OCI-LY1 (cell line): Measurements from ENCODE around the gene PPP1R1B.

ENCODE experiments used
- H2AFZ ChIP-seq: fragments of 200-600 bp; sonication (generic), shearing (Covaris generic); 2 replicates; pipeline ENCODE4 v1.6.0; 2014; ENCODE audit warnings: antibody characterized with exemption, mild to moderate bottlenecking, low read length
- H3F3A ChIP-seq: fragments of 200-600 bp; sonication (generic), shearing (Covaris generic); 2 replicates; pipeline ENCODE4 v1.6.0; 2014; ENCODE audit warnings: mild to moderate bottlenecking, antibody characterized with exemption, low read length, moderate library complexity; ENCODE audit not compliant: insufficient read depth
- H3K27ac ChIP-seq: fragments of 200-600 bp; sonication (generic); 2 replicates; pipeline ENCODE4 v1.5.1; 2014; ENCODE audit warnings: low read length, mixed run types, mild to moderate bottlenecking, low read depth; ENCODE audit not compliant: poor library complexity, severe bottlenecking
- H3K27me3 ChIP-seq: fragments of 200-600 bp; sonication (generic); 2 replicates; pipeline ENCODE4 v1.6.0; 2014; ENCODE audit warnings: antibody characterized with exemption, mild to moderate bottlenecking, low read length, moderate library complexity; ENCODE audit not compliant: insufficient read depth
- H3K36me3 ChIP-seq: fragments of 200-600 bp; sonication (generic); 2 replicates; pipeline ENCODE4 v1.6.1; 2014; ENCODE audit warnings: mild to moderate bottlenecking, antibody characterized with exemption, low read length, moderate library complexity, mixed read lengths; ENCODE audit not compliant: insufficient read depth
- H3K4me1 ChIP-seq: fragments of 200-600 bp; sonication (generic); 2 replicates; pipeline ENCODE4 v1.5.1; 2014; ENCODE audit warnings: mild to moderate bottlenecking, low read length, moderate library complexity; ENCODE audit not compliant: insufficient read depth, severe bottlenecking
- H3K4me2 ChIP-seq: fragments of 200-600 bp; sonication (generic), shearing (Covaris generic); 2 replicates; pipeline ENCODE4 v1.6.1; 2014; ENCODE audit warnings: low read length
- H3K4me3 ChIP-seq: fragments of 200-600 bp; sonication (generic); 2 replicates; pipeline ENCODE4 v1.5.1; 2014; ENCODE audit warnings: low read length, low read depth, mild to moderate bottlenecking, mixed read lengths; ENCODE audit not compliant: poor library complexity, severe bottlenecking
- H3K79me2 ChIP-seq: fragments of 200-600 bp; shearing (Covaris generic); 2 replicates; pipeline ENCODE4 v1.6.1; 2016; ENCODE audit warnings: mixed run types, low read length, mixed read lengths; ENCODE audit not compliant: insufficient read depth
- H3K9ac ChIP-seq: fragments of 200-600 bp; sonication (generic), shearing (Covaris generic); 2 replicates; pipeline ENCODE4 v1.6.1; 2014; ENCODE audit warnings: mild to moderate bottlenecking, low read length, mixed read lengths
- H3K9me2 ChIP-seq: fragments of 200-600 bp; sonication (generic), shearing (Covaris generic); 2 replicates; pipeline ENCODE4 v1.6.1; 2014; ENCODE audit warnings: low read depth, mild to moderate bottlenecking, low read length, mixed read lengths
- H3K9me3 ChIP-seq: fragments of 200-600 bp; shearing (Covaris generic); 2 replicates; pipeline ENCODE4 v1.6.1; 2014; ENCODE audit warnings: low read length, mixed read lengths
- H4K20me1 ChIP-seq: fragments of 200-600 bp; sonication (generic), shearing (Covaris generic); 2 replicates; pipeline ENCODE4 v1.6.0; 2016; ENCODE audit warnings: mild to moderate bottlenecking, low read length; ENCODE audit not compliant: insufficient read depth
- CTCF ChIP-seq: fragments of 200-600 bp; sonication (generic), shearing (Covaris generic); IDR thresholded peaks from 2 replicates; pipeline ENCODE4 v1.5.1; 2017; ENCODE audit warnings: mild to moderate bottlenecking, antibody characterized with exemption, low read length, moderate library complexity, mixed read lengths
- EZH2 ChIP-seq: fragments of 200-600 bp; sonication (generic), shearing (Covaris generic); IDR thresholded peaks from 2 replicates; pipeline ENCODE4 v1.8.0; 2017; ENCODE audit warnings: borderline replicate concordance, mixed run types, mild to moderate bottlenecking, antibody characterized with exemption, low read length, moderate library complexity, mixed read lengths

The PPP1R1B gene

GRCh38 chr17:39663688-39664580 is 37.2 kb downstream of the PPP1R1B start:
- no peak overlapping the region for H3K4me2 ChIP-seq
- H3K4me3 ChIP-seq, result no peak overlapping the region
- H3K79me2 ChIP-seq, result no peaks in the 10 kb centered on the region
- no peak overlapping the region for H2AFZ ChIP-seq
- H3K36me3 ChIP-seq, result peaks cover 27% of the 10 kb centered on the region; the same call in 1 of the 2 replicates
- no peak overlapping the region for H3K9ac ChIP-seq
- no peaks in the 10 kb centered on the region for H4K20me1 ChIP-seq
- H3K4me1 ChIP-seq, result peaks cover 17% of the 10 kb centered on the region
- TF ChIP-seq EZH2 (no peak), CTCF (no peak)
- no peaks in the 10 kb centered on the region for H3F3A ChIP-seq
- H3K27ac ChIP-seq, result no peak overlapping the region
- H3K9me3 ChIP-seq, result no peaks in the 10 kb centered on the region
- peaks cover 13% of the 10 kb centered on the region; the same call in 1 of the 2 replicates for H3K27me3 ChIP-seq
- no peaks in the 10 kb centered on the region for H3K9me2 ChIP-seq

- no peaks in the 10 kb centered on the region for H3K79me2 ChIP-seq
- H4K20me1 ChIP-seq, result no peaks in the 10 kb centered on the region
- peaks cover 27% of the 10 kb centered on the region; the same call in 1 of the 2 replicates for H3K36me3 ChIP-seq
- no peak within 1 kb of the TSS for H3K4me2 ChIP-seq
- no peak within 1 kb of the TSS for H3K27ac ChIP-seq
- H3K4me1 ChIP-seq, result peaks cover 11% of the 10 kb centered on the region
- no peaks in the 10 kb centered on the region for H3F3A ChIP-seq
- no peak within 1 kb of the TSS for H2AFZ ChIP-seq
- peaks cover 13% of the 10 kb centered on the region; the same call in 1 of the 2 replicates for H3K27me3 ChIP-seq
- TF ChIP-seq CTCF (no peak), EZH2 (no peak)
- no peaks in the 10 kb centered on the region for H3K9me2 ChIP-seq
- H3K9ac ChIP-seq, result no peak within 1 kb of the TSS
- H3K4me3 ChIP-seq, result no peak within 1 kb of the TSS
- no peaks in the 10 kb centered on the region for H3K9me3 ChIP-seq
Observed at GRCh38 chr17:39664581-39665561, 38.1 kb downstream of the PPP1R1B start, which contains the start of gene TCAP. TCAP (plus strand) TSS chr17:39665349; CDS start chr17:39665360, 11 bp downstream.

GRCh38 chr17:39665642-39666224 is 39.0 kb downstream of the PPP1R1B start:
- H3K9me3 ChIP-seq, result no peaks in the 10 kb centered on the region
- H3K4me3 ChIP-seq, result no peak overlapping the region
- H3K9ac ChIP-seq, result no peak overlapping the region
- H3F3A ChIP-seq, result no peaks in the 10 kb centered on the region
- no peaks in the 10 kb centered on the region for H4K20me1 ChIP-seq
- no peaks in the 10 kb centered on the region for H3K79me2 ChIP-seq
- TF ChIP-seq EZH2, result no peak
- TF ChIP-seq CTCF, result peak; percentile 18; the same call in 1 of the 2 replicates
- peaks cover 13% of the 10 kb centered on the region; the same call in 1 of the 2 replicates for H3K27me3 ChIP-seq
- H3K4me1 ChIP-seq, result peaks cover 11% of the 10 kb centered on the region
- no peak overlapping the region for H2AFZ ChIP-seq
- H3K36me3 ChIP-seq, result peaks cover 18% of the 10 kb centered on the region; the same call in 1 of the 2 replicates
- H3K9me2 ChIP-seq, result no peaks in the 10 kb centered on the region
- H3K4me2 ChIP-seq, result no peak overlapping the region
- H3K27ac ChIP-seq, result no peak overlapping the region
